Breast epithelium (tissue), 4 donors: Measurements from ENCODE around the gene KIAA2012. TPM values are rescaled to one million over a fixed set of nuclear protein-coding genes. Genes with fewer than 3 reads are reported as not detected.

Experiments
- DNase-seq, 2 donors: peaks; one replicate each; pipeline ENCODE4 v3.0.0-alpha.2; 2019; ENCODE audit warnings: low spot score in 2 of 2
- H3K27ac ChIP-seq, 2 donors: fragments of 200-600 bp; sonication (generic) in 1 of 2; one replicate each; pipeline ENCODE4 v1.5.1; 2016 to 2019; ENCODE audit warnings: mild to moderate bottlenecking in 1 of 2
- H3K27me3 ChIP-seq, 2 donors: fragments of 200-600 bp; sonication (generic) in 1 of 2; one replicate each; pipeline versions ENCODE4 v1.5.1 to v1.6.0; 2017 to 2019; ENCODE audit warnings: control low read depth in 1 of 2, mild to moderate bottlenecking in 1 of 2
- H3K36me3 ChIP-seq: fragments of 200-600 bp; one replicate; pipeline ENCODE4 v1.5.1; 2019
- H3K4me1 ChIP-seq, 2 donors: fragments of 200-600 bp; sonication (generic); one replicate each; pipeline ENCODE4 v1.5.1; 2016 to 2019; ENCODE audit warnings: control low read depth in 1 of 2
- H3K4me3 ChIP-seq, 3 donors: fragments of 200-600 bp; sonication (generic); 1 replicate in 2 of 3; 2 replicates in 1 of 3; pipeline ENCODE4 v1.5.1; 2016 to 2019; ENCODE audit warnings: mild to moderate bottlenecking in 3 of 3, moderate library complexity in 2 of 3
- H3K9me3 ChIP-seq, 2 donors: fragments of 200-600 bp; sonication (generic) in 1 of 2; one replicate each; pipeline ENCODE4 v1.5.1; 2016 to 2019; ENCODE audit warnings: control low read depth in 1 of 2
- POLR2A ChIP-seq: fragments of 450-650 bp; IDR thresholded peaks from one replicate; pipeline ENCODE4 v1.6.1; 2016; ENCODE audit warnings: antibody characterized with exemption, mild to moderate bottlenecking, moderate library complexity
- POLR2AphosphoS5 ChIP-seq, 3 donors: sonication (generic); formaldehyde crosslinking; IDR thresholded peaks; one replicate each; pipeline ENCODE4 v1.6.1; 2017; ENCODE audit warnings: antibody characterized with exemption in 3 of 3
- intact Hi-C: fragments of 100-400 bp; cut with DNase I; formaldehyde crosslinking; loops from one replicate; pipeline ENCODE4 v1.15.1; 2023; ENCODE audit warnings: low total_unique reads
- total RNA-seq, 3 donors: library from RNA; depleted of rRNA; stranded (reverse); fragments of >200 nt; gene quantifications; one replicate each; pipeline ENCODE4 v1.1.0, GENCODE V29; 2016
- TF ChIP-seq, protein P1 (sequence below), 3 donors: fragments of 450-650 bp; IDR thresholded peaks; one replicate each; pipeline ENCODE4 v1.5.1; 2016 to 2017; ENCODE audit warnings: antibody characterized with exemption in 3 of 3, mild to moderate bottlenecking in 3 of 3, moderate library complexity in 3 of 3

Gene KIAA2012
- total RNA-seq, 3 donors from 2014 or later: not detected

DNA sequence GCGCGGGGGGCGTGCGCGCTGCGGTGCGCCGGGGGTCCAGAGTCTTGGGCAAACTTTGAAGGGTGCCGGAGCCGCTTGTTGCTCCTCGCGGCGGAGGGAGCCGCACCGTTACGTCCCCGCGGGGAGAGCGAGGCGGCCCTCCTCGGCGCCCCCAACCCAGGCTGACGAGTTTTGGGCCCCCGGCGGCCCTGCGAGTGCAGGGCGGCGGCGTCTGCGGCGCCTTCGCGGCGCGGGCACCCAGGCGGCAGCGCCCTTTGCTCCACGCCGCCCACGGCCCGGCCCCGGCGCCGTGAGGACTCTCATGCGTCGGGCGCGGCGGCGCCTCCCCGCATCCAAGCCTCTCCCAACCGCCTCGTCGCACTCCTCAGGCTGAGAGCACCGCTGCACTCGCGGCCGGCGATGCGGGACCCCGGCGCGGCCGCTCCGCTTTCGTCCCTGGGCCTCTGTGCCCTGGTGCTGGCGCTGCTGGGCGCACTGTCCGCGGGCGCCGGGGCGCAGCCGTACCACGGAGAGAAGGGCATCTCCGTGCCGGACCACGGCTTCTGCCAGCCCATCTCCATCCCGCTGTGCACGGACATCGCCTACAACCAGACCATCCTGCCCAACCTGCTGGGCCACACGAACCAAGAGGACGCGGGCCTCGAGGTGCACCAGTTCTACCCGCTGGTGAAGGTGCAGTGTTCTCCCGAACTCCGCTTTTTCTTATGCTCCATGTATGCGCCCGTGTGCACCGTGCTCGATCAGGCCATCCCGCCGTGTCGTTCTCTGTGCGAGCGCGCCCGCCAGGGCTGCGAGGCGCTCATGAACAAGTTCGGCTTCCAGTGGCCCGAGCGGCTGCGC, 38.6 kb upstream of the KIAA2012 start:
- no peaks in the 10 kb centered on the region for H3K36me3 ChIP-seq
- H3K4me3 ChIP-seq: peak overlapping the region; percentile 60 to 92 (median 84)
- intact Hi-C loops: no loop called here
- H3K27me3 ChIP-seq: no peaks in the 10 kb centered on the region
- H3K27ac ChIP-seq: peak overlapping the region; percentile 99
- H3K9me3 ChIP-seq: no peaks in the 10 kb centered on the region
- no peak for DNase-seq
- TF ChIP-seq, protein P1, sequence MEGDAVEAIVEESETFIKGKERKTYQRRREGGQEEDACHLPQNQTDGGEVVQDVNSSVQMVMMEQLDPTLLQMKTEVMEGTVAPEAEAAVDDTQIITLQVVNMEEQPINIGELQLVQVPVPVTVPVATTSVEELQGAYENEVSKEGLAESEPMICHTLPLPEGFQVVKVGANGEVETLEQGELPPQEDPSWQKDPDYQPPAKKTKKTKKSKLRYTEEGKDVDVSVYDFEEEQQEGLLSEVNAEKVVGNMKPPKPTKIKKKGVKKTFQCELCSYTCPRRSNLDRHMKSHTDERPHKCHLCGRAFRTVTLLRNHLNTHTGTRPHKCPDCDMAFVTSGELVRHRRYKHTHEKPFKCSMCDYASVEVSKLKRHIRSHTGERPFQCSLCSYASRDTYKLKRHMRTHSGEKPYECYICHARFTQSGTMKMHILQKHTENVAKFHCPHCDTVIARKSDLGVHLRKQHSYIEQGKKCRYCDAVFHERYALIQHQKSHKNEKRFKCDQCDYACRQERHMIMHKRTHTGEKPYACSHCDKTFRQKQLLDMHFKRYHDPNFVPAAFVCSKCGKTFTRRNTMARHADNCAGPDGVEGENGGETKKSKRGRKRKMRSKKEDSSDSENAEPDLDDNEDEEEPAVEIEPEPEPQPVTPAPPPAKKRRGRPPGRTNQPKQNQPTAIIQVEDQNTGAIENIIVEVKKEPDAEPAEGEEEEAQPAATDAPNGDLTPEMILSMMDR (IDR thresholded peaks at IDR 0.05): no peak
- TF ChIP-seq POLR2A (no peak), POLR2AphosphoS5 (IDR thresholded peaks at IDR 0.05) (no peak)
- H3K4me1 ChIP-seq: no peaks in the 10 kb centered on the region

DNA sequence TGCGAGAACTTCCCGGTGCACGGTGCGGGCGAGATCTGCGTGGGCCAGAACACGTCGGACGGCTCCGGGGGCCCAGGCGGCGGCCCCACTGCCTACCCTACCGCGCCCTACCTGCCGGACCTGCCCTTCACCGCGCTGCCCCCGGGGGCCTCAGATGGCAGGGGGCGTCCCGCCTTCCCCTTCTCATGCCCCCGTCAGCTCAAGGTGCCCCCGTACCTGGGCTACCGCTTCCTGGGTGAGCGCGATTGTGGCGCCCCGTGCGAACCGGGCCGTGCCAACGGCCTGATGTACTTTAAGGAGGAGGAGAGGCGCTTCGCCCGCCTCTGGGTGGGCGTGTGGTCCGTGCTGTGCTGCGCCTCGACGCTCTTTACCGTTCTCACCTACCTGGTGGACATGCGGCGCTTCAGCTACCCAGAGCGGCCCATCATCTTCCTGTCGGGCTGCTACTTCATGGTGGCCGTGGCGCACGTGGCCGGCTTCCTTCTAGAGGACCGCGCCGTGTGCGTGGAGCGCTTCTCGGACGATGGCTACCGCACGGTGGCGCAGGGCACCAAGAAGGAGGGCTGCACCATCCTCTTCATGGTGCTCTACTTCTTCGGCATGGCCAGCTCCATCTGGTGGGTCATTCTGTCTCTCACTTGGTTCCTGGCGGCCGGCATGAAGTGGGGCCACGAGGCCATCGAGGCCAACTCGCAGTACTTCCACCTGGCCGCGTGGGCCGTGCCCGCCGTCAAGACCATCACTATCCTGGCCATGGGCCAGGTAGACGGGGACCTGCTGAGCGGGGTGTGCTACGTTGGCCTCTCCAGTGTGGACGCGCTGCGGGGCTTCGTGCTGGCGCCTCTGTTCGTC, 37.7 kb upstream of the KIAA2012 start:
- peak; percentile 63 to 65 for DNase-seq
- Histone ChIP-seq H3K9me3 (no peaks in the 10 kb centered on the region), H3K27me3 (no peaks in the 10 kb centered on the region), H3K36me3 (no peaks in the 10 kb centered on the region), H3K4me1 (no peaks in the 10 kb centered on the region), H3K27ac (peak overlapping the region; percentile 99), H3K4me3 (peak overlapping the region; percentile 60 to 92 (median 84))
- TF ChIP-seq, protein P1 (IDR thresholded peaks at IDR 0.05): peak; percentile 45 to 64 (median 48)
- TF ChIP-seq POLR2AphosphoS5 (IDR thresholded peaks at IDR 0.05) (peak in 1 of 3 donors; percentile 75), POLR2A (no peak)
- intact Hi-C loops: no loop called here

DNA sequence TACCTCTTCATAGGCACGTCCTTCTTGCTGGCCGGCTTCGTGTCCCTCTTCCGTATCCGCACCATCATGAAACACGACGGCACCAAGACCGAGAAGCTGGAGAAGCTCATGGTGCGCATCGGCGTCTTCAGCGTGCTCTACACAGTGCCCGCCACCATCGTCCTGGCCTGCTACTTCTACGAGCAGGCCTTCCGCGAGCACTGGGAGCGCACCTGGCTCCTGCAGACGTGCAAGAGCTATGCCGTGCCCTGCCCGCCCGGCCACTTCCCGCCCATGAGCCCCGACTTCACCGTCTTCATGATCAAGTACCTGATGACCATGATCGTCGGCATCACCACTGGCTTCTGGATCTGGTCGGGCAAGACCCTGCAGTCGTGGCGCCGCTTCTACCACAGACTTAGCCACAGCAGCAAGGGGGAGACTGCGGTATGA, 37.1 kb upstream of the KIAA2012 start:
- H3K27me3 ChIP-seq: no peaks in the 10 kb centered on the region
- H3K36me3 ChIP-seq: no peaks in the 10 kb centered on the region
- TF ChIP-seq POLR2AphosphoS5 (IDR thresholded peaks at IDR 0.05): no peak
- TF ChIP-seq, protein P1 (IDR thresholded peaks at IDR 0.05): no peak
- no peak for TF ChIP-seq POLR2A
- H3K4me1 ChIP-seq: no peaks in the 10 kb centered on the region
- peak overlapping the region; percentile 99 for H3K27ac ChIP-seq
- DNase-seq: no peak
- no peaks in the 10 kb centered on the region for H3K9me3 ChIP-seq
- intact Hi-C loops: no loop called here
- H3K4me3 ChIP-seq: peak overlapping the region; percentile 60 to 92 (median 84)

DNA sequence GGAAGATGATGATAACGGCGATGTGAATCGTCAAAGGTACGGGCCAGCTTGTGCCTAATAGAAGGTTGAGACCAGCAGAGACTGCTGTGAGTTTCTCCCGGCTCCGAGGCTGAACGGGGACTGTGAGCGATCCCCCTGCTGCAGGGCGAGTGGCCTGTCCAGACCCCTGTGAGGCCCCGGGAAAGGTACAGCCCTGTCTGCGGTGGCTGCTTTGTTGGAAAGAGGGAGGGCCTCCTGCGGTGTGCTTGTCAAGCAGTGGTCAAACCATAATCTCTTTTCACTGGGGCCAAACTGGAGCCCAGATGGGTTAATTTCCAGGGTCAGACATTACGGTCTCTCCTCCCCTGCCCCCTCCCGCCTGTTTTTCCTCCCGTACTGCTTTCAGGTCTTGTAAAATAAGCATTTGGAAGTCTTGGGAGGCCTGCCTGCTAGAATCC, 36.4 kb upstream of the KIAA2012 start:
- DNase-seq: no peak
- no peaks in the 10 kb centered on the region for H3K4me1 ChIP-seq
- peak overlapping the region; percentile 60 to 92 (median 84) for H3K4me3 ChIP-seq
- intact Hi-C loops: no loop called here
- H3K27ac ChIP-seq: peak overlapping the region; percentile 99
- H3K27me3 ChIP-seq: no peaks in the 10 kb centered on the region
- H3K9me3 ChIP-seq: no peaks in the 10 kb centered on the region
- TF ChIP-seq POLR2AphosphoS5 (IDR thresholded peaks at IDR 0.05): no peak
- TF ChIP-seq, protein P1 (IDR thresholded peaks at IDR 0.05): no peak
- no peak for TF ChIP-seq POLR2A
- H3K36me3 ChIP-seq: no peaks in the 10 kb centered on the region
